Esophagus squamous epithelium (tissue), 4 donors: Measurements from ENCODE around the gene ERC1.

Experiments
- POLR2A ChIP-seq, 4 donors: fragments of 450-650 bp; IDR thresholded peaks; one replicate each; pipeline ENCODE4 v1.6.1; 2017; ENCODE audit warnings: antibody characterized with exemption in 4 of 4, mild to moderate bottlenecking in 4 of 4, moderate library complexity in 3 of 4
- TF ChIP-seq, protein P1 (sequence below), 6 experiments: fragments of 450-650 bp in 4 of 6; fragments of 200-600 bp in 2 of 6; sonication (generic) in 2 of 6; IDR thresholded peaks; one replicate each; pipeline ENCODE4 v1.5.1; 2016 to 2019; ENCODE audit warnings: antibody characterized with exemption in 6 of 6, mild to moderate bottlenecking in 4 of 6, moderate library complexity in 4 of 6

GRCh38 chr12:1170411-1170810 lies 179.4 kb downstream of the ERC1 start:
- TF ChIP-seq, protein P1, sequence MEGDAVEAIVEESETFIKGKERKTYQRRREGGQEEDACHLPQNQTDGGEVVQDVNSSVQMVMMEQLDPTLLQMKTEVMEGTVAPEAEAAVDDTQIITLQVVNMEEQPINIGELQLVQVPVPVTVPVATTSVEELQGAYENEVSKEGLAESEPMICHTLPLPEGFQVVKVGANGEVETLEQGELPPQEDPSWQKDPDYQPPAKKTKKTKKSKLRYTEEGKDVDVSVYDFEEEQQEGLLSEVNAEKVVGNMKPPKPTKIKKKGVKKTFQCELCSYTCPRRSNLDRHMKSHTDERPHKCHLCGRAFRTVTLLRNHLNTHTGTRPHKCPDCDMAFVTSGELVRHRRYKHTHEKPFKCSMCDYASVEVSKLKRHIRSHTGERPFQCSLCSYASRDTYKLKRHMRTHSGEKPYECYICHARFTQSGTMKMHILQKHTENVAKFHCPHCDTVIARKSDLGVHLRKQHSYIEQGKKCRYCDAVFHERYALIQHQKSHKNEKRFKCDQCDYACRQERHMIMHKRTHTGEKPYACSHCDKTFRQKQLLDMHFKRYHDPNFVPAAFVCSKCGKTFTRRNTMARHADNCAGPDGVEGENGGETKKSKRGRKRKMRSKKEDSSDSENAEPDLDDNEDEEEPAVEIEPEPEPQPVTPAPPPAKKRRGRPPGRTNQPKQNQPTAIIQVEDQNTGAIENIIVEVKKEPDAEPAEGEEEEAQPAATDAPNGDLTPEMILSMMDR (IDR thresholded peaks at IDR 0.05): no peak
- TF ChIP-seq POLR2A (IDR thresholded peaks at IDR 0.05): no peak
